Esophagus muscularis mucosa (tissue), 4 donors: ENCODE measurements around the gene OR2W3. TPM values are rescaled to one million over a fixed set of nuclear protein-coding genes. Genes with fewer than 3 reads are reported as not detected.

Source experiments
- DNase-seq: peaks from one replicate; pipeline ENCODE4 v3.0.0-alpha.2; 2017; ENCODE audit errors: extremely low spot score
- H3K27ac ChIP-seq, 4 donors: fragments of 200-600 bp; sonication (generic); replicated peaks in 1 of 4; 1 replicate in 3 of 4; 2 replicates in 1 of 4; pipeline ENCODE4 v1.5.1; 2016 to 2019; ENCODE audit warnings: mild to moderate bottlenecking in 1 of 4
- H3K27me3 ChIP-seq, 4 donors: fragments of 200-600 bp; sonication (generic); one replicate each; pipeline versions ENCODE4 v1.5.1 to v1.6.0; 2016 to 2019
- H3K36me3 ChIP-seq, 4 donors: fragments of 200-600 bp; sonication (generic); one replicate each; pipeline ENCODE4 v1.5.1; 2016 to 2019
- H3K4me1 ChIP-seq, 4 donors: fragments of 200-600 bp; sonication (generic); one replicate each; pipeline ENCODE4 v1.5.1; 2016 to 2019
- H3K4me3 ChIP-seq, 4 donors: fragments of 200-600 bp; sonication (generic); 1 replicate in 2 of 4; 2 replicates in 2 of 4; pipeline ENCODE4 v1.5.1; 2016 to 2019; ENCODE audit warnings: mild to moderate bottlenecking in 4 of 4, moderate library complexity in 1 of 4
- H3K9me3 ChIP-seq, 4 donors: fragments of 200-600 bp; sonication (generic); 1 replicate in 3 of 4; 2 replicates in 1 of 4; pipeline ENCODE4 v1.5.1; 2016 to 2019
- CTCF ChIP-seq, 3 experiments: fragments of 200-600 bp in 2 of 3; fragments of 450-650 bp in 1 of 3; sonication (generic) in 2 of 3; IDR thresholded peaks; one replicate each; pipeline ENCODE4 v1.5.1; 2017 to 2019; ENCODE audit warnings: antibody characterized with exemption in 3 of 3, mild to moderate bottlenecking in 2 of 3, moderate library complexity in 1 of 3
- EP300 ChIP-seq: sonication (generic); formaldehyde crosslinking; IDR thresholded peaks from one replicate; pipeline ENCODE4 v1.6.1; 2017; ENCODE audit warnings: antibody characterized with exemption
- POLR2A ChIP-seq: fragments of 450-650 bp; IDR thresholded peaks from one replicate; pipeline ENCODE4 v1.6.1; 2017; ENCODE audit warnings: antibody characterized with exemption, moderate library complexity, mild to moderate bottlenecking, low read depth
- POLR2AphosphoS5 ChIP-seq, 2 donors: sonication (generic); formaldehyde crosslinking; IDR thresholded peaks; one replicate each; pipeline ENCODE4 v1.6.1; 2017; ENCODE audit warnings: antibody characterized with exemption in 2 of 2
- WGBS: methylation state at CpG from one replicate; pipeline ENCODE4 v1.1.5; 2018; 5-methylcytosine and 5-hydroxymethylcytosine counted together
- intact Hi-C: fragments of 100-400 bp; cut with DNase I; formaldehyde crosslinking; loops from one replicate; pipeline ENCODE4 v1.15.1; 2023
- total RNA-seq, 4 donors: library from RNA; depleted of rRNA; stranded (reverse); fragments of >200 nt; gene quantifications; one replicate each; pipeline versions ENCODE4 v1.1.0 to v1.2.1, GENCODE V29; 2016

The OR2W3 gene
- total RNA-seq, result 1 to 10 TPM in 1 of 4 donors, under 1 TPM in 2, not detected in 1; 0.34 to 1.9 (median 0.83) TPM

GRCh38 chr1:247895163-247895637 lies at the start of gene OR2W3:
Gene OR2W3, plus strand, starts transcription at chr1:247895587. Its CDS starts 0 bp downstream, at chr1:247895587.
- Histone ChIP-seq H3K4me1 (no peaks in the 10 kb centered on the region), H3K4me3 (no peak within 1 kb of the TSS), H3K36me3 (no peaks in the 10 kb centered on the region), H3K27ac (no peak within 1 kb of the TSS), H3K27me3 (no peaks in the 10 kb centered on the region), H3K9me3 (peaks cover 0 to 10% (median 0%) of the 10 kb centered on the region in 4 donors)
- no peak for DNase-seq
- TF ChIP-seq POLR2A, result no peak
- no peak for TF ChIP-seq POLR2AphosphoS5 (IDR thresholded peaks at IDR 0.05)
- TF ChIP-seq EP300, result no peak
- no peak for TF ChIP-seq CTCF (IDR thresholded peaks at IDR 0.05)
- 44% methylated on average over 2 of the region's 2 CpGs for WGBS
- intact Hi-C loops, result no loop called here

GRCh38 chr1:247845693-247846017 lies 49.7 kb upstream of the OR2W3 start:
- no peak for DNase-seq
- H3K4me3 ChIP-seq, result no peak overlapping the region
- intact Hi-C loops, result no loop called here
- no peaks in the 10 kb centered on the region for H3K4me1 ChIP-seq
- no peaks in the 10 kb centered on the region for H3K36me3 ChIP-seq
- H3K27me3 ChIP-seq, result no peaks in the 10 kb centered on the region
- no peaks in the 10 kb centered on the region for H3K9me3 ChIP-seq
- no peak for TF ChIP-seq POLR2AphosphoS5 (IDR thresholded peaks at IDR 0.05)
- no peak for TF ChIP-seq EP300
- TF ChIP-seq POLR2A, result no peak
- no peak for TF ChIP-seq CTCF (IDR thresholded peaks at IDR 0.05)
- WGBS, result 61% methylated on average over 5 of the region's 5 CpGs
- H3K27ac ChIP-seq, result no peak overlapping the region

GRCh38 chr1:247848346-247848745 lies 47.0 kb upstream of the OR2W3 start:
- H3K27me3 ChIP-seq, result no peaks in the 10 kb centered on the region
- no peaks in the 10 kb centered on the region for H3K36me3 ChIP-seq
- no peak overlapping the region for H3K4me3 ChIP-seq
- intact Hi-C loops, result no loop called here
- no peak for DNase-seq
- 83% methylated on average over 7 of the region's 7 CpGs for WGBS
- H3K9me3 ChIP-seq, result no peaks in the 10 kb centered on the region
- TF ChIP-seq EP300 (no peak), POLR2AphosphoS5 (IDR thresholded peaks at IDR 0.05) (no peak), CTCF (IDR thresholded peaks at IDR 0.05) (no peak), POLR2A (no peak)
- no peaks in the 10 kb centered on the region for H3K4me1 ChIP-seq
- H3K27ac ChIP-seq, result no peak overlapping the region

- Histone ChIP-seq H3K4me3 (no peak overlapping the region), H3K9me3 (no peaks in the 10 kb centered on the region), H3K27ac (no peak overlapping the region), H3K27me3 (no peaks in the 10 kb centered on the region), H3K36me3 (no peaks in the 10 kb centered on the region), H3K4me1 (no peaks in the 10 kb centered on the region)
- 78% methylated on average over 1 of the region's 1 CpG for WGBS
- DNase-seq, result no peak
- intact Hi-C loops, result no loop called here
- TF ChIP-seq EP300 (no peak), POLR2AphosphoS5 (IDR thresholded peaks at IDR 0.05) (no peak), CTCF (IDR thresholded peaks at IDR 0.05) (no peak), POLR2A (no peak)
These were observed 45.8 kb upstream of the OR2W3 start for GRCh38 chr1:247849616-247850015.

- no peak overlapping the region for H3K4me3 ChIP-seq
- no peak for TF ChIP-seq EP300
- no peak for TF ChIP-seq POLR2A
- TF ChIP-seq CTCF (IDR thresholded peaks at IDR 0.05), result no peak
- TF ChIP-seq POLR2AphosphoS5 (IDR thresholded peaks at IDR 0.05), result no peak
- peaks cover 0 to 44% (median 6%) of the 10 kb centered on the region in 4 donors for H3K27me3 ChIP-seq
- no peaks in the 10 kb centered on the region for H3K9me3 ChIP-seq
- H3K27ac ChIP-seq, result no peak overlapping the region
- 84% methylated on average over 14 of the region's 14 CpGs for WGBS
- no peak for DNase-seq
- H3K36me3 ChIP-seq, result no peaks in the 10 kb centered on the region
- intact Hi-C loops, result no loop called here
- H3K4me1 ChIP-seq, result peaks cover 0 to 14% (median 12%) of the 10 kb centered on the region in 4 donors
These were observed 40.4 kb upstream of the OR2W3 start for GRCh38 chr1:247854899-247855545.
